B cell (primary cell): Measurements from ENCODE around the gene CCL17.

Experiments
- EZH2 ChIP-seq: IDR thresholded peaks from 2 replicates; pipeline ENCODE4 v1.6.1; 2012; ENCODE audit warnings: borderline replicate concordance, low read depth, mild to moderate bottlenecking, moderate library complexity, low read length; ENCODE audit not compliant: insufficient read depth, poor library complexity, severe bottlenecking
- TF ChIP-seq, protein P1 (sequence below): fragments of 200-600 bp; IDR thresholded peaks from one replicate; pipeline ENCODE4 v1.8.0; 2022; ENCODE audit warnings: antibody characterized with exemption, mild to moderate bottlenecking

DNA sequence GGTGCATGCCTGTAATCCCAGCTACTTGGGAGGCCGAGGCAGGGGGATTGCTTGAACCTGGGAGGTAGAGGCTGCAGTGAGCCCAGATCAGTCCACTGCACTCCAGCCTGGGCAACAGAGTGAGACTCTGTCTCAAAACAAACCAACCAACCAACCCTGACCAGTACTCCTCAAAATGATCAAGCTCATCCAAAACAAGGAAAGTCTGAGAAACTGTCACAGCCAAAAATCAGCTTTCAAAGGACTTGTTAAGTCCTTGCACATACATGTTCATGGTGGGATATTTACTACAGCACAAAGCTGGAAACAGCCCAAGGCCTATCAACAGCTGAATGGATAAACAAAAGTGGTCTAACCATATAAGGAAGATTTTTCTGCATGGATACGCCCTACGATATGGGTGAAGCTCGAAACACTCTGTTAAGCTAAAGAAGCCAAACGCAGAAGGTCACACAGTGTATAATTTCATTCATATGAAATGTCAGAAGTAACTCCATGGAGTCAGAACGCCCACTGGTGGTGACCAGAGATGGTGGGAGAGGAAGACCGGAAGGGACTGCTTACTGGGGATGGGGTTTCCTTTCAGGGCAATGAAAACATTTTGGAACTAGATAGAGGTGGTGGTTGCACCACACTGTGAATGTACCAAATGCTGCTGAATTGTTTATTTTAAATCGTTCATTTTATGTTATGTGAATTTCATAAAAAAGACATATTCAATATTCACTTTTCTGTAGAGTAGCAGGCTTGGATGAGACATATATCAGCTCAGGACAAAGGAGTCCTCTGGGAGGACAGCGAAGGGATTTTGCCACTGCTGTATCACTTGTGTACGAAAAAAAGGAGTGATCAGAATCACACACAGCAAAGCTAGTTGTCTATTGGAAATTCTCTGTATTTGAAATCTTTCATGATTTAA, 17.7 kb downstream of the CCL17 start:
- TF ChIP-seq, protein P1, sequence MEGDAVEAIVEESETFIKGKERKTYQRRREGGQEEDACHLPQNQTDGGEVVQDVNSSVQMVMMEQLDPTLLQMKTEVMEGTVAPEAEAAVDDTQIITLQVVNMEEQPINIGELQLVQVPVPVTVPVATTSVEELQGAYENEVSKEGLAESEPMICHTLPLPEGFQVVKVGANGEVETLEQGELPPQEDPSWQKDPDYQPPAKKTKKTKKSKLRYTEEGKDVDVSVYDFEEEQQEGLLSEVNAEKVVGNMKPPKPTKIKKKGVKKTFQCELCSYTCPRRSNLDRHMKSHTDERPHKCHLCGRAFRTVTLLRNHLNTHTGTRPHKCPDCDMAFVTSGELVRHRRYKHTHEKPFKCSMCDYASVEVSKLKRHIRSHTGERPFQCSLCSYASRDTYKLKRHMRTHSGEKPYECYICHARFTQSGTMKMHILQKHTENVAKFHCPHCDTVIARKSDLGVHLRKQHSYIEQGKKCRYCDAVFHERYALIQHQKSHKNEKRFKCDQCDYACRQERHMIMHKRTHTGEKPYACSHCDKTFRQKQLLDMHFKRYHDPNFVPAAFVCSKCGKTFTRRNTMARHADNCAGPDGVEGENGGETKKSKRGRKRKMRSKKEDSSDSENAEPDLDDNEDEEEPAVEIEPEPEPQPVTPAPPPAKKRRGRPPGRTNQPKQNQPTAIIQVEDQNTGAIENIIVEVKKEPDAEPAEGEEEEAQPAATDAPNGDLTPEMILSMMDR = no peak
- no peak for TF ChIP-seq EZH2
